Liver (tissue), 3 donors: ENCODE results near the gene SLC9A3.

ENCODE experiments used
- CTCF ChIP-seq: fragments of 150-350 bp; IDR thresholded peaks from 2 replicates; pipeline ENCODE4 v1.5.1; 2017; ENCODE audit warnings: improper control_type of control experiment, low read depth, low read length; ENCODE audit not compliant: missing input control
- GABPA ChIP-seq, 2 donors: IDR thresholded peaks in 1 of 2; conservative IDR thresholded peaks in 1 of 2; 2 replicates each; pipeline ENCODE4 v1.6.1; 2016; ENCODE audit warnings: antibody characterized with exemption in 2 of 2, mild to moderate bottlenecking in 1 of 2, moderate library complexity in 1 of 2
- SP1 ChIP-seq: IDR thresholded peaks from 2 replicates; pipeline ENCODE4 v1.6.1; 2018; ENCODE audit warnings: antibody characterized with exemption, mild to moderate bottlenecking
- TF ChIP-seq, protein P1 (sequence below): IDR thresholded peaks from 2 replicates; pipeline ENCODE4 v1.6.1; 2016; ENCODE audit warnings: antibody characterized with exemption
- donor health status: healthy.
- donor health status: healthy.

DNA sequence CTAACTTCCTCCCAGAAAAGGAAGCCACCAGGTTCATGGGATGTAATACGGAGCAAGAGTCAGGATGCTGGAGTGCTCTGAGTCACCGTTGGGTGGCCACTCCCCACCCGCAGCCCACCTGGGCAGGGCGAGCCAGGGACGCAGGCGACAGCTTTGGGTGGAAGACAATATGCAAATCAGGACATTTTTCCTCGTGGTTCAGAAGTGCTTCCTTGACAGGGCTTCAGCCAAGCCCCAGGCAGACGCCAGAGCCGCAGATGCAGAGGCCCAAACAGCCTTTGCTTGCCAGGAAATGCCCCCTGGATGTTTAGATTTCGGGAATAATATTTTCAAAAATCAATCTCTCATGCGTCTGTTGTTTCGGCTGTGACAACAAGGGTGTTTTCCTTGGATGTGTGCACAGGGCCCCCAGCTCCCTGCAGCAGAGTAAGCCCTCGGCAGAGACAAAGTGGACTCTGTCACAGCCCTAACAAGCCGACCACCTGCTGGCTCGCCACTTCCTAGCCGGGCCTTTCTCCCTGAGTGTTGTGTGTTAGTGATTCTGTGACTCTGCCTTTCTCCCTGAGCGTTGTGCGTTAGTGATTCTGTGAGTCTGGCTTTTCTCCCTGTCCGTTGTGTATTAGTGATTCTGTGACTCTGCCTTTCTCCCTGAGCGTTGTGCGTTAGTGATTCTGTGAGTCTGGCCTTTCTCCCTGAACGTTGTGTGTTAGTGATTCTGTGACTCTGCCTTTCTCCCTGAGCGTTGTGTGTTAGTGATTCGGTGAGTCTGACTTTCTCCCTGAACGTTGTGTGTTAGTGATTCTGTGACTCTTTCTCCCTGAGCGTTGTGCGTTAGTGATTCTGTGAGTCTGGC lies 11.8 kb upstream of the SLC9A3 start:
- TF ChIP-seq CTCF (no peak), GABPA (IDR thresholded peaks at IDR 0.05 in 1 of 2, conservative IDR thresholded peaks at IDR 0.05 in 1 of 2) (no peak), SP1 (no peak)
- TF ChIP-seq, protein P1, sequence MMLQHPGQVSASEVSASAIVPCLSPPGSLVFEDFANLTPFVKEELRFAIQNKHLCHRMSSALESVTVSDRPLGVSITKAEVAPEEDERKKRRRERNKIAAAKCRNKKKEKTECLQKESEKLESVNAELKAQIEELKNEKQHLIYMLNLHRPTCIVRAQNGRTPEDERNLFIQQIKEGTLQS = no peak
